CD1c-positive myeloid dendritic cell (primary cell): ENCODE results near the gene MAEA.
"Not testable (repeated sequence)": the region's sequence is repeated elsewhere in the genome, so short reads cannot be mapped to it uniquely, and the experiment has no call there.

ENCODE experiments used
- DNase-seq: peaks from one replicate; pipeline ENCODE4 v3.0.0-alpha.2; 2016; ENCODE audit errors: extremely low spot score

MAEA gene

DNA sequence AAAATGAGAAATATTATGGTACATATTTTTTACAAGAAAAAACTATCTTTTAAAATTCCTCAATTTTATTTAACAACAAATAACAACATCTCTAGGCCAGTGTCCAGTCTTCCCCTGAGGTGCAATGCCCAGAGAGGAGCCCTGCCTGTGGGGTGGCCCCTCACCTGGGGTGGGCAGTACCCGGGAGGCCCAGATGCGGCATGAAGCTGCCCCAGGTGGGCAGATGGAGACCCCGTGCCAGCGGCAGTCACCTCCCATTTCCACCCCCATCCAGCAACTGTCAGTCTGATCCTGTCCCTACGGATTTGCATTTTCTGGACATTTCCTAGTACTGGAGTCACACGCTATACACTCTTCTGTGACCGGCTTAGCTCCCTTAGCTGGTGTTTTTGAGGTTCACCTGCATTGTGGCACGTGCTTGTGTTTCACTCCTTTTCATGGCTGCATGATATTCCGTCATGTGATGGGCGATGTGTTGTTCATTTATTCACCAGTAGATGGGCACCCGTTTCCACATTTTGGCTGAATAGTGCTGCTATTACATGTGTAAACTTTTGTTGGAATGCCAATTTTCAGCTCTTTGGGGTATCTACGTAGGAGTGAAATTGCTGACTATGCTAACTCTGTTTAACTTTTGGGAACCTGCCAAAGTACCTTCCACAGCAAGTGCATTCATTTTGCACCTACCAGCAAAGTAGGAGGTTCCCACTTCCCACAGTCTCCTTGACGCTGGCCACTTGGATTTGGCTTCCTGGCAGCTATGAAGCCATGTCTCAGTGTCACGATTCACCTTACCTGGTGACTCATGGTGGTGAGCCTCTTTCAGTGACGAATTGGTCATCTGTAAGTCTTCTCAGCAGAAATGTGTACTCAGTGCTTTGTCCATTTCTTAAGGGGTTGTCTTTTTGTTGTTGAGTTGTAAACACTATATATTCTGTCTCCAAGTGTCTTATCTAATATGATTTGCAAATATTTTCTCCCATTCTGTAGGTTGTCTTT is 11.7 kb upstream of the MAEA start:
- peak; percentile 17 for DNase-seq

DNA sequence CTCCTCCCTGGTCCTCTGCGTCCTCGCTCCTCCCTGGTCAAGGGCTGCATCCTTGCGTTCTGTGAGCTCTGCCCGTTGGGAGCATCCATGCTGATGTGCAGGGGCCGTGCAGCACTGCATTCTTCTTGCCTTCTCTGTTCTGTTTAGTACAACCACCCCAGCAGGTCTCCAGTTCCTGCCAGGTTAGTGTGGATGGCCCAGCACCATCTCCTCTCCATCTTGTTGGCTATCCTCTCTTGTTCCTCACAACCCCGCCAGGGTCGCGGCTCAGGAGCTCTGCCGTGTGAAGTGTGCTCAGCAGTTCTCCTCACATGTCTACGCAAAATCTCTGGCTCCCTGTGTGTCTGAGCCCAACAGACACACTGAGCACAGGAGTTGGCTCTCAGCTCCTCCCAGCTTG is 10.4 kb upstream of the MAEA start:
- DNase-seq, result no peak

DNA sequence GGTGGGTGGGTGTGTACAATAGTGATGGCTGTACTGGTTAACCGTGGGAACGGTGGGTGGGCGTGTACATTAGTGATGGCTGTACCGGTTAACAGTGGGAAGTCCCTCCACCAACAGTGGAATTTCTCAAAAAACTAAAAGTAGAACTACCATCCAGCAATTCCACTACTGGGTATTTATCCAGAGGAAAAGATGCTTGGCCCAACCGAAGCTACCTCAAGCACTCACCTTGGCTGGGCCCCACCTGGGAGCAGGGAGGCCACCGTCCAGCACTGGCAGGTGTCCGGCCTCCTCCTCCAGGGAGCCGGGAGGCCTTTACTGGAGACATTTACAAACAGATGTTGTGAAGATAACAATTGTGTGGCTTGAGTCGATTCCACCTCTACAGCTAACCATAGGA is 6.0 kb upstream of the MAEA start:
- no peak for DNase-seq

DNA sequence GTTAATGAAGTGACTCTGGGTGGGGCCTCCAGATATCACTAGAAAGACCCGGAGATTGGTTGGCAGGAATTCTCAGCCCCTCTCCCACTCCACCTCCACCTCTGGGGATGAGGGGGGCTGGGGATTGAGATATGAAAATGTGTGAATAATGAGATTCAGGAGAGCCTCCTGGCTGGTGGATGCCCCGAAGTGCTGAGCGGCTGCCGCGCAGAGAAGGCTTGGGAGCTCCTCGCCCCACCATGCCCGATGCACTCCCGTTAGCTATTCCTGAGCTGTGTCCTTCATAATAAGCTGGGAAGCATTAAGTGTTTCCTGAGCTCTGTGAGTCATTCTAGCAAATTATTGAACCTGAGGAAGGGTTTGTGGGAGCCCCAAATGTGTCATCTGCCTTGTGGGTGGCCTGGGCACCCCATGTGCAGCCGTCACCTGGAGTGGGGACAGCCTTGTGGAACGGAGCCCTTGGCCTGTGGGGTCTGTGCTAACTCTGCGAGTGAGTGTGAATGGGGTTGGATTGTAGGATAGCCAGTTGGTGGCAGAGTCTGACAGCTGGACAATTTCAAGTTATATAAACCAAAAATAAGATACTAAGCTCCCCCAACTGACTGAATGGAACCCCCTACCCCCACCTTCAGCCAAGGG is 4.4 kb upstream of the MAEA start:
- no peak for DNase-seq

DNA sequence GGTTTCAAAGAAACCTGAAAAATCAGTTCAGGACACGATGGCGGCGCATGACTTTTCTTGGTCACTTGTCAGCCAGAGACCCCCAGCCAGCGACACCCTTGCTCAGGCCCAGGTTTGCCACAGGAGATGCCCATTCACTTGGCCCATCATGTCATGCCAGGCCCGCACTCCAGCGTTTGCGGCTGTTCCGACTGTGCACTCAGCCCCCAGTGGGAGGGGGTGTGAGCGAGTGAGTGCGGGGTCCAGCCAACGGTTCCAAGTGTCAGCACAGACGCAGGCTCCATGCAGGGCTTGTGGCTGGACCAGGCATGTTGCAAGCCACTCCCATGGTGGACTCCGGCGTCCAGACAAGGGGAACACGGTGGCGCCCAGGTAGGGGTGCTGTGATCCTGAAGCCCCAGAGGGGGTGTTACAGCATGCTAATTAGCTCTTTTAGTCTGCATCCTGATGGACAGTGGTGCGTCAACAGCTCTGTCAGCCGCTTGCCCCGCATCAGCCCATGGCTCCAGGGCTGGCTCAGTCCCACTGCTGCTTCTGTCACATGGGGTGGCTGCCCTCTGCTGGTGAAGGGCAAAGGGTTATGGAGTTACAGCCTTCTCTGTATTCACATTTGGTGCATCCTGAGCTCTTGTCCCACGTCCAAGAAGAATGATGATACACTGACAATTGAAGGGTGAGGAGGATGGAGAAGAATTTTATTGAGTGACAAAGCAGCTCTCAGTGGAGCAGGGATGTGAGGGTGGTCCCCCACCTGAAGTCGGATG is 3.7 kb upstream of the MAEA start:
- peak; percentile 51 for DNase-seq

DNA sequence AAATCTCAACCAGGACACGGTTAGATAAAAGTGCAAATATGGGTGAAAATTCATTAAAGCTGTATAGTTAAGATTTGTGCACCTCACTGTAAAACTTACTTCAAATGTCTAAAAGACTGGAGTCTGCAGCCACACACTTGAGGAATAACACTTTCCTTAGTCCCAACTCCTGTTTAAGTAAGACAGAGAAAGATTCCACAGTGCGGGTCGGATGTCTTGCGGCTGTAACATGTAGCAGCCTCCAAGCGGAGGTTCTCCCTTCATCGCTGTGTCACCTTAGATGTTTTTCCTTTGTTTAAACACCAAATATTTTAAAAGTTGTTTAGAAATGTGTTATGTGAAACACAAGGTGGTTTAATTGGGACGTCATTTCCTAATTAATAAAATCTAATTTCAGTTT is 905 bp upstream of the MAEA start:
- DNase-seq, result no peak

DNA sequence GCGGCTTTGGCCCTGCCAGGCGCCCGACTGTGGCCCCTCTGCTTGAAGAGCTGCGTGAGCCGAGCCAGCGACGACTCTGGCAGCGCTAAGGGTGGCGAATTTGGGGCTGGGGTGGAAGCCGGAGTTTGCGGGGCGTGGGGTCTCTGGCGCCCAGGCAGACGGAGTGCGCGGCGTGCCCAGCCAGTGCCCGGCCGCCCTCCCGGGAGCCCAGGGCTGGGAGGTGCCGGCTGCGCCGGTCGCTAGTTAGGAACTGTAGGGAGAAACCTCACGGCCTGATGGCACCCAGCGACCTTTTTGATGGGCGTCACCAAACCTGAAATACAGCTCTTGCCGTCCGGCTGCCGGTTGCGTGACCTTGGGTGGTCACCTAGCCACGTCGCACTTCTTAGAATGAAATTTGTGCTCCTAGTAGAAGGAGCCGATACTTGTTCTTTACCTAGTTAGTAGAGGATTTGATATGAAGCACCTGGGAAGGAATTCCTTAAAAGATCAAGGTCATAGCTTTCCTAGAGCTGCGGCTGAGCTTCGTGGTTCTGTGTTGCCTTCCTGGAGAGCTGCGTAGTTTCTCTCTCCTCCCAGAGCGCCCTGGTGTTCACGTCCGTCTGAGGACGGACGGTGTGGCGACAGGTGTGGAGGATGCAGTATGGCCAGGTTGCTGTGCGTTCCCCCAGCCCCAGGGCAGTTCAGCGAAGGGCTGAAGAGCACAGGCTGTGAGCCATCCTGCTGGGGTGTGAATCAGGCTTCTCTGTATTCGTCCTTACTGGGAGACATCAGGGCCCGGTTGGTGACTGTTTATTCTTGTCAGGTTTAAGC is 680 bp downstream of the MAEA start:
- DNase-seq, result peak; percentile 42

DNA sequence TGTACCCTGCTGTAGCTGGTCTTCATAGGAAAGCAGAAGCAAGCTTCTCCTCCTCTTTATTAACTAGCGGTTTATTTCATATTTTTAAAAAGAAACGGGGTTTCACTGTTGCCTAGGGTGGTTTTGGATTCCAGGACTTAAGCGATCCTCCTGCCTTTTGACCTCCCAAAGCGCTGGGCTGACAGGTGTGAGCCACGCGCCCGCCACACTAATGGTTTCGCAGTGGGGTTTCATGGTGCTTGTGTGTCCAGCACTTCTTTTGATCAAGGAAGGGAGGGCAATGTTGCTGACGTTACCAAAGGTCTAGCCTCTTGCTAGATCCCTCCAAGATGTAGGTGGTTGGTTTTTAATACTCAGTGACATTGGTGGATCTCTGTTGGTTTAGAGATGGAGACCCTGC is 1.4 kb downstream of the MAEA start:
- no peak for DNase-seq

DNA sequence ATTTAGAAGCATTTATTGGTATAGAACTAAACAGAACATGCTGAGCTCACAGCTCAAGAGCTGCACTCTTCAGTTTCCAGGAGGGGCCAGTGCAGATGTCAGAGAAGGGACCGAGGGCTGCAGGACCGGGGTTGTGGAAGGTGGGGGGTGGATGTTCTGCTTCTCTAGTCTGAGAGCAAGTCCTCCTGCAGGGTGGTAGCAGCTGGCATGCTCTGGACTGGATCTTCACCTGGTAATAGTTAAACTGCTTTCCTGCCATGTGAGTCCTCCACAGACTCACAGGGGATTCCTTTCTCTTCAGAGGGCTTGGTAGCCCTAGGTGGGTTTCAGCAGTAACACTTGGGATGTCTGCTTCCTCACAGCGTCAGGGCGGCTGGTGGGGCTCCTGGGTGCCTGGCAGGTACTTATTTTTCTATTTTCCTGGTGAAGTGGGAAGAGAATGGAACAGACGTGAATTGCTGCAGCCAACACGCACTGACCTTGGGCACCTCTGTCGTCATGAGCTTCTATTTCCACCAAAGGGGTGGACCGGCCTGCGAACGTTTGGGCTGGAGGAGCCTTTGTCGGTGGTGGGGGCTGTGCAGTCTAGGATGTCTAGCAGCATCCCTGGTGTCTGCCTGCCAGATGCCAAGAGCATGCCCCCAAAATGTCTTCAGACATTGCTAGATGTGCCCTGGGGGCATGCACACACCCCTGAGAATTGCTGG is 2.5 kb downstream of the MAEA start:
- DNase-seq, result no peak

DNA sequence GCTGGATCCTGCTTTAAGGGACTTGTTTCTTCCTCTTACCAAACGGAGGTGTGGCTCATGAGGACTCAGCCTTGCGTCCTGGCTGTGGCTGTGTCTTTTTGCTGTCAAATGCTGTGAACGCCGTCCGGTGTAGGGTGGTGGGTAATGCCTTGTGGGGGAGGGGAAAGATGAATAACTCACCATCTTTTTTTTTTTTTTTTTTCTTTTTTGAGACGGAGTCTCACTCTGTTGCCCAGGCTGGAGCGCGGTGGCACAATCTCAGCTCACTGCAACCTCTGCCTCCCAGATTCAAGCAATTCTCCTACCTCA is 3.0 kb downstream of the MAEA start:
- not testable (repeated sequence) for DNase-seq

DNA sequence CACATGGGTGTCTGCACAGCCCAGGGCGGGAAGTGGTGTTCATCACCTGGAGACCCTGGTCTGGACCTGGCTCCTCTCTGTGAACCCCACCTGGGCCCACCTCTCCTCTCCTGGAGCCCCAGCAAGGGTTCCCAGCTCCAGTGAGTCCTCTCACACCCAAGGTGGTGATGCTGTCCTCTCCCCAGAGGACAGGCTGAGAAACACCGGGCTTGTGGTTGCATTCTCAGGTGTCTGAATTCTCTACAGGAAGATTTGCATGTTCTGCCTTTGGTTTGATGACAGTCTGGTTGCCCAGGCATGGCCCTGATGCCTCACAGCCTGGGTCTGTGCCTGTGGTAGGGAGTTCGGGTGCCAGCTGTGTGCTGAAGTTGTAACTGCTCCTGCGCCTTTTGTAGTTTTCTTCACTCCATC is 3.8 kb downstream of the MAEA start:
- no peak for DNase-seq

DNA sequence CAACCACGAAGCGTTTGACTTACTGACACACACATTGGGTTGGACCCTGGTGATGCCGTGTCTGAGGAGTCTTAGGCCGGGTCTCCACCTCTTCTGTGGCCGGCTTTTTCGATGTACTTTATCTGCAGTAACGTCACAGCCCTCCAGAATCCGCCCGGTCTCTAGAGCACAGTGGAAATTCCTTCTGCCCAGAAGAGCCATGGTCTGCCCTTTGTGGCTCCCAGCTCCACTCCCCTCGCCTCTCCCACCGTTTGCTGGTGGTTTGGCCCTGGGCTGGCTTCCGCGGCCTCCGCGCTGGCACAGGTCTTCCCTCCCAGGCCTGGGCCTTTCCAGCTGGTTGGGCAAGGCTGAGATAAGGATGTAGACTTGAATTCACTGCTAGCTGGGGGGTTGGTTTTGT is 4.3 kb downstream of the MAEA start:
- DNase-seq, result no peak

DNA sequence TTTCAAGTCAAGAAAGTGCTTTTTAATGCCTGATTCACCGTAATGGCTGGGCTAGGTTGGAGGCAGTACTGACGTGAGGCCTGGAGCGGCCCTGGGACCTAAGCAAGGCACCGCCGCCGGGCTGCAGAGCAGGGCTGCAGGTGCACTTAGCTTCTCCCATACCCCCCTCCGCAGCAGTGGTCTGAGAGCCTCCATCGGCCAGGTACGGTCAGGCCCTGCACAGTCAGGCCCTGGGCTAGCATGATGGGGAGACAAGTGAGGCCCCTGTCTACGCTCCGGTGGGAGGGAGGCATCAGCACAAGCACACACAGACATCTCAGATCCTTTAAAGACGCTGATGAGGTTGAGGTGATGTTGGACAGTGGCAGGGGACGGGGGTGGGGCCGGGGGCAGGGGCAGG is 4.7 kb downstream of the MAEA start:
- no peak for DNase-seq

DNA sequence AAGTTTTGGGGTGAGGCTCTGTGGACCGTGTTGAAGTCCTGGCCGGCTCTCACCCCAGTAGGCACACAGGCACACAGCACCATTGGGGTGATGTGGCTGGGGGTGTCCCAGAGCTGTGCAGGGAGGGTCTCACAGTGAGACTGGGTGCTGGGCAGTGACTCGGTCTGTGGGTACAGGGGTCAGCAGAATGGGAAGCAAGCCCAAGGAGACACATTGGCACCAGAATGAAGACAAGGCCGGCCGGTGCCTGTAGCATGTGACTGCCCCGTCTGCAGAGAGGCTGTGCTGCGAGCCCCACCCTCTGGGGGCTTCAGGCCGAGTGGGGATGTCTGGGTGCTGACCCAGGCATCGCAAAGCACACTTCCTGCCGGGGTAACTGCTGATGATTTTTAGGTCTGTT is 5.2 kb downstream of the MAEA start:
- DNase-seq, result no peak

DNA sequence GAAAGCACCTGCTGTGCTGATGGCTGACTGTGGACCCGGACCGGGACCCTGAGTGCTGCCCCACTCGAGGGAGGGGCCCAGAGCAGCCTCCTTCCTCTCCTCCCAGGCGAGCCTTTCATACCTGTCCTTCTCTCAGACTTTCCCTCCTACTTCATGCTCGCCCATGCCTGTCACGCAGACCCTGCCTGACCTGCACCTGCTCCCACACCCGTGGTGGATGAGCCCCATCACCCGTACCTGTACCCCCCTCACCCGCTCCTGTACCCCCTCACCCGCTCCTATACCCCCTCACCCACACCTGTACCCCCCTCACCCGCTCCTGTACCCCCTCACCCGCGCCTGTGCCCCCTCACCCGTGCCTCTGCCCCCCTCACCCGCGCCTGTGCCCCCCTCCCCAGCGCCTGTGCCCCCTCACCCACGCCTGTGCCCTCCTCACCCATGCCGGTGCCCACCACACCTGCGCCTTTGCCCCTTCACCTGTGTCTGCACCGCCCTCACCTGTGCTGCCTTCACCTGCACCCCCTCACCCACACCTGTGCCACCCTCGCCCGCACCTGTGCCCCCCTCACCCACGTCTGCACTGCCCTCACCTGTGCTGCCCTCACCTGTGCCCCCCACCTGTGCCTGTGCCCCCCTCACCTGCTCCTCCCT is 5.8 kb downstream of the MAEA start:
- no peak for DNase-seq

DNA sequence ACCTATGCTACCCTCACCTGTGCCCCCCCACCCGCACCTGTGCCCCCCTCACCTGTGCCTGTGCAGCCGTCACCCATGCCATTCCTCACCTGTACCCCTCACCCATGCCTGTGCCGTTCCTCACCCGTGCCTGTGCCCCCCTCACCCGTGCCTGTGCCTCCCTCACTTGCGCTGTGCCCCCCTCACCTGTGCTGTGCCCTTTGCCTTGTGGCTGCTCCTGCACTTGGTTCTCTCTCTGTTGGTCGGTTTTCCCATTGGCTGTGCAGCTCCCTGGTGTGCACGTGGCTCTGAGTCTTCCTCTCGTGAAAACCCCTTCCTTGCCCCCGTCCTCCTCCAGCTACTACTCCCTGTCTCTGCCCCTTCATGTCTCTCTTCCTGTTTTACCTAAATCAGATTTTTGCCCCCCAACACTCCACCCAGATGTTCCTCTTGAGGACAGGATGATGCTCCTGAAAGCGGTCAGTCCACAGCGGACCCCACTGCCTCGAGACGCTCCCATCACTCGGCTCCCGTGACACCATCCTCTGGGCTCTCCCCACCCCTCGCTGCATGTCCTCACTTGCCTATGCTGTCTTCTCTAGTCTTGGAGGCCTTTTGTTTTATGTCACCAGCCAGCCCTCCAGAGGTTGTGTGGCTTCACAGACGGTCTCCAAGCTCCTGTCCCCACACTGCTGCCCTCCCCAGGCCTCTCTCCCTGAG is 6.8 kb downstream of the MAEA start:
- DNase-seq, result no peak

DNA sequence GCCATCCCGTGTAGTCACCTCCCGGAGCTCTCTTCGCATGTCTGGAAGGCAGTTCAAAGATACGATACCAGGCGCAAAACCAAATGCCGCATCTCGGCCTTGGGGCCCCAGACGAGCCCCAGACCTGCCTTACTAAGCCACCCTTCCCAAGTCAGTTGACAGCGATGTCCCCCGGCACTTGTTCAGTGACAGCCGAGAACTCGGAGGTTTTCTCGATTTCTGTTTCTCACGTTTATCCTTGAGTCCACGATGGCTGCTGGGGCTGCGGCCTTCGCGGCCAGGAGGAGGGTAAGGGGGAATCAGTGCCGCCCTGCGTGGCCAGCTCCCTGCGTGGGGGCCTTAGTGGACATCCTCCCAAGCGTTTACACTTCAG is 7.3 kb downstream of the MAEA start:
- no peak for DNase-seq

DNA sequence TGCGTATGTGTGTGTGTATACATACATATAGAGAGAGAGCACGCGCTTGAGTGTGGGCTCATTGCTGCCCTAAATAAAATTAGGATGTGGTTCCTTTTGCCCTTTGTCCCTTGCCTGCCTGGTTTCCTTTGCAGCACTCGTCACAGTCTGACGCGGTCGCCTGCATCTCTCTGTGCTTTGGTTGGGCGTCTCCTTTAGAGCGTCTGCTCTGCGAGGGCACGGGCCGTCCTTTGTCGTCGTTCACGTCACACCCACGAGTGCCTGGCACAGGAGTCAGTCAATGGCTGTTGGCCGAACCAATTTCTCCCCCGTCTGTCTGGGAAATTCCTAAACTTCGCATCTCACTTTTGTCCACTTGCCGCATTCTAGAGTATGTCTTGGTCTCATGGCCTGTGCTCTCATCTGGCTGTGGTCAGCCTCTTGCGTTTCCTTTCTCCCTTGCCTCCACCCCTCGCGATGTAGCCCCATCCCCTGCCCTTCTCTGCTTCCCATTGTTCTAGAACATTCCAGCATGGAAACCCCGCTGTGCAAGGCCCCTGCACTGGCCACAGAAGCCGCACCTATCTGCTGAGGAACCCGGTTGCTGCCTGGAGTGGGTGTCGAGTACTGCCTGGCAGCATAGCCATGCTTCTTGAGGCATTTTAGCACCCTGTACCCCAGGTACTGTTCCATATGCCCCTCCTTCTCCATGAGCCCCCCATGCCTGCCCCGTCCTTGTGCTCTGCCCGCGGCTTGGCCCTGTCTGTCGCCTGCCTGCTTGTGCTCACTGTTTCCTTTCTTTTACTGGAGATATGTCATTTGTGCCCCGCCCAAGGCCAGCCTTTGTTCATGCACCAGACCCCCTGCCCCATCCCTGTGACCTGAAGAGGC is 8.0 kb downstream of the MAEA start:
- DNase-seq, result no peak

DNA sequence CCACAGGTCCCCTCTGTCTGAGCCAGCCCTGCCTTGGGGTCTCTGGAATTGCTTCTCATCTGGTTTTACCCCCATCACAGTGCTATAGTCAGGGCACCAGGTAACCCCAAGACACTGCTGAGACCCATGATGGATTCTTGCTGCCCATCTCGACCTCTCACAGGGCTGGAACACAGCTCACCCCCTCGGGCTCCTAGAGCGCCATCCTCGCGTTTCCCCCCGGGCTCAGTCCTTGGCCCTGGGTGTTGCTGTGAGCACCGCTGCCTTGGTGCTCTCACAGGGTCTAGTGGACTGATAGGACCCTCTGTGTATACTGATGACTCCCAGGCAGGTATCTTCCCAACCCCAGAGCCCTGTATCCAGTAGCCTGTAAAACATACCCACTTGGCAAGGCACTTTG is 8.8 kb downstream of the MAEA start:
- no peak for DNase-seq
